ENCODE data around the gene PPP1R1C.

PPP1R1C gene

DNA sequence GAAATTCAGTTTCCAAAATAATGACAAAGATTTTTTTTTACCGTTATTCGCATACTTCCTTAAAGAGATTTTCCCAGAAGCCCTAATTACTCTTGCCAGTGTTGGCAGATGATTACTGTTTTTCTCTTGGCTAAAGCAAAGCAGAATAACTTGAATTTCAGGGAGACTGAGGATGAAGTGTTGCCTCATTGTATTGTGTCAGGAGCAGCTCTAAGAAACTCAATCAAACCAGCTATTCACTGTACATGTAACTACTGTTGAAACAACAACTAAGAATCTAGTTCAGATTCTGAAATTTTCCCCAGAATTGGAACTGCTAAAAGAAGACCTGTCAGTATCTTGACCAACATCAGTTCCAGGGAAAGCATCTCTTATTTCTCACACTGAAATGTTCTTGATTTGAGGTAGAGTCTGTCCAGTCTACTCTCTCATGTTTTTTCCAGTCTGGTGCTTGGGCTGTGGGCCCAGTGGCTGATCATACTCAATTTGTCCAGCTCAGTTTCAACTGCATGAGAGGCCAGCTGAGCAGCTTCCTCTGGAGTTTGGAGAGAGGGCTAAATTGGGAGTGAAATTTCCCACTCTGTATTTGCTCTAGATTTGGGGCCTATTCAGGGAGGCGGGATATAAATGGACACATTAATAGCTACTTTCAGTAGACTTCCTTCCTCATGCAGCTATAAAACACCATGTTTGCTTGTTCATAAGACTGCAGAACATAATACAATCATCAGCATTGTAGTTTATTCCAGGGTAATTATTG is 78.5 kb downstream of the PPP1R1C start:
- DNase-seq, result no peak

DNA sequence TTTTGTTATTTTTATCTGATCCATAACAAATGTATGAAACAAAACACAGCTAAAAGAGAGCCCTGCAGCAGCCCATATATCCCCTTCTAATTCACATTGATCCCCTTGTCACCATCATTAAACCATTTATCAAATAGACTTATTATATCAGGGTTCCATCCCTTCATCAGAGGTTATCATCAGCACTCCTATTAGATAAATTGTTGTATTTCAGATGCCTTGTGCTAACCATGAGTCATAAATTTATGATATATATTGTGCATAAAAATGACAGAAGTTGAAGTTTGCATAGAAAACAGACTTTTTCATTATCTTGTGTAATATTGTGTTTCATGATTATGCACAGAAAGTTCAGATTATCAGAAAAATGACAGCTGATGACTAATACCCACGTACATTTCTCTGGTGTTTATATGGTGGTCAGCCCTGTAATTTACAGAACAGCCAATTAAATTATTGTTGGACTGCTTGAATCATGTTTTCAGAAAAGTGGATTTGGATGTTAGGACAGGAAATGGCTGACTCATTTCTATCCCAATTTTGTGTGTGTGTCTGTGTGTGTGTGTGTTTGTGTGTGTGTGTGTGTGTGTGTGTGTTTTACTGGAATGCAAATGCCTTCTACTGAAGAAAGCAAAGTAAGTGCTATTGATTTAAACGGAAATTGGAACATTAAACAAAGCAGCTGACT is 80.9 kb downstream of the PPP1R1C start:
- no peak for DNase-seq

GRCh38 chr2:182067393-182067792 is 81.7 kb downstream of the PPP1R1C start:
- no peak for DNase-seq

GRCh38 chr2:182068811-182069210 is 83.2 kb downstream of the PPP1R1C start:
- no peak for DNase-seq

DNA sequence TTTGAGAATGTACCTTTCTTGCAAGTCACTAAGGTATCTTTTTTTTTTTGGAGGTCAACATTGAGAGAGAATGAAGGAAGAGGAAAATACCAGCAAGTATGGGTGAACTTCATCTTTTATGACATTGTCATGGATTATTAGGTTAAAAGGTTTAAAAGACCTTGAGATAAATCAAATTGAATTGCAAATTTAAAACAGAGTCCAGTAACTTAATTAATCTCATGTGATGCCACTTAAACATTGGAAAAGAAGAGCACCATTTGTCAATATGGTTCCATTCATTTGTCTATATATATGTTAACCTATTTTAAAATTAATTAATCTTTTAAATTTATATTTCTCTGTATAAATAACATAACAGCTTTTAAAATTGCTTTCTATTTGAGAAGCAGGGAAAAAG is 83.8 kb downstream of the PPP1R1C start:
- no peak for DNase-seq

GRCh38 chr2:182069908-182070307 is 84.3 kb downstream of the PPP1R1C start:
- DNase-seq, result no peak

GRCh38 chr2:182070736-182071135 is 85.1 kb downstream of the PPP1R1C start:
- no peak for DNase-seq

- DNase-seq, result no peak
Observed at GRCh38 chr2:182072861-182073260, 87.2 kb downstream of the PPP1R1C start.

- no peak for DNase-seq
Observed at GRCh38 chr2:182073613-182074012, 88.0 kb downstream of the PPP1R1C start.

GRCh38 chr2:182077023-182077422 is 91.4 kb downstream of the PPP1R1C start:
- DNase-seq, result no peak

DNA sequence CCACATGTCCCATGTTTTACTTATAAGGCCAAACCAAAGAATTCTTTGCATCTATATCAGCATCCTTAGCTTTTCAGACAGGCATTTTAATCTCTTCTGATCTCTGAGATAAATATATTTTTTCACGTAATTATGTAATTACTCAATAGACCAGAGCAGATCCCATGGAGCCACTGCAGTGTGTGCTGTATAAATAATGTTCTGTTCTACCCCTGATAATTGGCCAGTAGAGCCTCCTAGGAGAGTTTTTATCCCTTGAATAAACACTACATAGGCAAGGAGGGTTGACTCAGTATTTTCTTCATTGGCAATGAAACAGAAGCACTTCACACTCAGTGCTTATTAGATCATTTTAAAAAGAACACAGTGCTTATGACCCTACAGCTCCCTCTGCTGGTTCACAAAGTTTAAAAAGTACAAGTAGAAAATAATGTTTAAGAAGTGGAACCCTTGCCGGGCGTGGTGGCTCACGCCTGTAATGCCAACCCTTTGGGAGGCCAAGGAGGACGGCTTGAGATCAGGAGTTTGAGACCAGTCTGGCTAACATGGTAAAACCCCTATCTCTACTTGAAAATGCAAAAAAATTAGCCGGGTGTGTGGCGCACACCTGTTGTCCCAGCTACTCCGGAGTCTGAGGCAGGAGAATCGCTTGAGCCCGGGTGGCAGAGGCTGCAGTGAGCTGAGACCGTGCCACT is 91.9 kb downstream of the PPP1R1C start:
- peak; percentile 99 for DNase-seq

DNA sequence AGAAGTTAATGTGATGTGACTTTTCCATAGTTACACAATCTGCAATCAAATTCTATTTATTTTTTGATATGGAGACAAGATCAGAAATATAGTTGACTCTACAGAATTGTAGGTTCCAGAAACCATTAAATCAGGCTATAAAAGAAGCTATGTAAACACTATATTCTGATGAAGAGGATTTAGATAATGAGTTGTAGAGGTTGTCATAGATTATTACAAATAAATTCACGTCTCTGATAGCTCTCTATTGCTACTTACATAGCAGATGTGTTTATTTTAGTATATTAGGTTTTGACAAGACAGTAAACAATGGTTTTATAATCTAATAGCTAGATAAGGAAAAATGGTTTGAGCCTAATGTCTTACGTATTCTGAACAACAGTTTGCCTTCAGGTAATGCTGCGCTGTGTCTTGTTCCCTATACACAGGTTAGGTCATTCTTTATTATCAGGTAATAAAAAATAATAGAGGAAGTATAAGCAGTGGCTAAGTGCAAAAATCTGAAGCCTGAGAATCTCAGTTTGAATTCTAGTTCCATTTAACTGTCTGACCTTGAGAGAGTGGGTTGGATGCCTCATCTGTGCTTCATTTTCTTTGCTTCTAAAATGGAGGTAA is 93.4 kb downstream of the PPP1R1C start:
- DNase-seq, result peak; percentile 57

DNA sequence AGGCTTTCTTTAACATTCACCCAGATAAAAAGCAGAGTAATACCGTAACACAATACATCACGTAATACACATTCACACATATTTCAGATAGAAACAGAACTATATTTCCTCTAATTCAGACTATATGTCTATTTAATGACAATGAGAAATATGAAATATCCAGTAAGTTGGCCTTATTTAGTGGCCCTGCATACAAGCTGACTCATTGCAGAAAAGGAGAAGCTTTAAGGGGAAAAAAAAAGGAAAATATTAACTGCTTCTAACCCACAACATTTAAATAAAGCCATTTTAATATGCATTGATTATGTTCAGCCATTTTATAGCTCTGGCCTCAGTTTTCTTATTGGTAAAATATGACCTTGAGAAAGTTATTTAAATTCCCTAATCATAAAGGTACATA is 94.8 kb downstream of the PPP1R1C start:
- DNase-seq, result no peak

- peak; percentile 60 for DNase-seq
Observed at GRCh38 chr2:182081602-182082260, 96.1 kb downstream of the PPP1R1C start.

DNA sequence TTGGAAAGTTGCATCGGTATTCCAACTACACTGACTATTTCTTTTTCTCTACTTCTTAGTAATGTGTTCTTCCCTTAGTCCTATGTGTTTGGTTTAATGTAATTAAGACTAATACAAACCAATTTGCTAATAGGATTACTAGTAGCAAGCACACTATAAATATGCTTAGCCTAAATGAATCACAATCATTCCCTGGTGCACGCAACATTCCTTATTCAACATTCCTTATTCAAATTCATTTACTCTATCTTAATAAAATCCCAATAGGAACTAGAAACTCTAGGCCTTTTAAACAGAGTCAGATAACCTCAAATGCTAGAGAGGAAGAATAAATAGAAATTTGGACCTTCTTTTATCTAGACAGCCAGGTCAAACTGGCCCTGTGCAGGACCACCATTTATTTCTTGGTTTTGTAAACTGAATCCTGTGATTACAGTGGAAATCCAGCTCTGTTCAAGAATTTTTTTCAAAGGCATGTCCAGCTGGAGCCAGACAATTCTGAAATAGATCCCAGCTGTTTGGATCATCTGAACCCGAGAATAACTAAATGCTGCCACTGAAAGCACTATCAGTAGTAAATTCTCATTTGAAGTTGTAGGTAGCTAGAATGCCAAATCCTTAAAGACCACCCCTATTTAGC is 103.1 kb downstream of the PPP1R1C start:
- DNase-seq, result no peak

DNA sequence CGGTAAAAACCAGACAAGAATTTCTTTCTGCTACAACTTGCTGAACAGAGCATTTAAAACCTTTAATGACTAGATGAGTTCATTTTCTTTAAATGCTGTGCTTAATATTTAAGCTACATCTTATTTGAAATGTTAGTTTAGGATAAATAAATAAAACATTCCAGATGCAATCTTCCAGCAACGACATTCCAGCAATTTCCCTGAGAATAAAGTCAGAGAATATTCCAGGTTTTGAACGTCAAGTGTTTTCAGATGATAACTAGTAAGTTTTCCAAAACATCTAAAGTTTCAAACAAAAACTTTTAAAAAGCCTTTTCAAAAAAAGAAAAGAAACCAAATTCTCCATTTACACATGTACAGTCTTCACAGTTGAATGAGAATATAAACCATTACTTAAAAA is 104.8 kb downstream of the PPP1R1C start:
- no peak for DNase-seq

DNA sequence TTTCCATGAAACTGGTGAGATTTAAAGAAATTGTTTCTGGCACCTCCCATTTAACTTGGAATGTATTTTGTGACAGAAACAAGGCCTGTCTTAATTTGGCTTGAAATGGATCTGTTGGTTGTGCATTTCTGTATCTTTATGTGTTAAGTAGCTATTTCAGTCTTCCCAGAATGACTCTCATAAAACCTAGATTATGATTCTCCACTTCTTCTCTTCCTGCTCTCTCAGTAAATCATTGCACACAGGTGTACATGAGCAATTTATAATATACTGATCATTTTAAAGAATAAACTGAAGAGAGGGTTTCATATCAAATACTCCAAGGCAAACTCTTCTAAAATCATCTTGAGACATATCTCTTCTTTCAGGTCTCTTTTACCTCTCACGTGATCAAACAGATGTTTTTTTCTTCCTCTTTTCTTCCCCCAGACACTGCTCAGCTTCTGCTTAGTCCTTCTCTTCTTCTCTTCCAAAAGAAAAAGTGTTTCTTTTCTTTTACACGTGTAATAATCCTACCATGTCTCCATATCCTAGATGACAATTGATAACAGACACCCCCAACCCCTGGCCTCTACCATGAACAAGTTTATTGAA is 112.0 kb downstream of the PPP1R1C start:
- DNase-seq, result no peak

DNA sequence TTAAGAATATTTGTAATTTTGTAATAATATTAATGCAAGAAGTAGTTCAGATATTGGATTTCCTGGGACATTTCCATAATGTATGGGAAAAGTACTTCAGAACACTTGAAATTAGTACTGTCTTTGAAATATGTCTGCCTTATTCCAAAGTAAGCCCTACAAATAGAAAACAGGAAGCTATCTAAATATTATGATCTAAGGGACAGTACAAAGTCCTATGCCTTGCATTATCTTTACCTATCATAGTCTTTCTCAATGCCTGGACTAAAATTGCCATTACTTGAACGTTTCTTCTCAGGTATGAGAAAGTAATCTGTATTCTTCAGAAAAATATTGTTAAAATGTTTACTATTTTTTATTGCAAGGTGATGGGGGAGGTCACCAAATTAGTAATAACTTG is 113.0 kb downstream of the PPP1R1C start:
- no peak for DNase-seq

DNA sequence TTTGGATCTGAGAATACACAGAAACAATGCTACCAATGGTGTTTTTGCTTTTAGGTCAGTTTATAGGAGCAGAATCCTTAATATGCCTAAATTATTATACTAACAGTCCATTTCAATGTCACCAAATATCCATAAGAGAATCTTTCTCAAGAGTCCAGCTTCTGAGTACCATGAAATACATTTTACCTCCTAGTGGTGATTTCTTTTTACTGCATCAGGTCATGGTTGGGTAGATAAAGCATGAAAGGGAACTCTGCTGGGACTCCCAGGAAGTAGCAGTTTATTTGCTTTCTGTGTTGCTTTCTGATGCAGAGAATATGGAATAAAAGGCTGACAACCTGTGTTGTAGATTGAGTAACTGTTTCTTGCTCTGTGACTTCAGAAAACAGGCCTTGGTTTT is 115.6 kb downstream of the PPP1R1C start:
- no peak for DNase-seq

GRCh38 chr2:182103526-182103925 is 117.9 kb downstream of the PPP1R1C start:
- DNase-seq, result no peak

- DNase-seq, result no peak
Observed at GRCh38 chr2:182110347-182110746, 124.7 kb downstream of the PPP1R1C start.

- no peak for DNase-seq
Observed at GRCh38 chr2:182113334-182113733, 127.7 kb downstream of the PPP1R1C start.

Measured in NCI-H510A treated with DMSO at 0.1 percent for 48 hours (cell line).